HG03159 (cell line): ENCODE results near the gene PMS2.
"Not testable (repeated sequence)": the region's sequence is repeated elsewhere in the genome, so short reads cannot be mapped to it uniquely, and the experiment has no call there.

ENCODE experiments used
- ATAC-seq: cut with Tn5 transposase; IDR thresholded peaks from one replicate; pipeline ENCODE4 v1.9.1; 2021; ENCODE audit warnings: mild to moderate bottlenecking, moderate library complexity; ENCODE audit not compliant: unreplicated experiment

Gene PMS2

GRCh38 chr7:6008668-6009611 lies at the start of gene PMS2, which contains the start of gene AIMP2:
PMS2 (minus strand) TSS chr7:6009049; CDS start chr7:6009019, 30 bp downstream.
AIMP2 (plus strand) TSS chr7:6009272; CDS start chr7:6009364, 92 bp downstream.
- ATAC-seq: peak; percentile 92

- ATAC-seq: no peak
These were observed 48.7 kb upstream of the PMS2 start for GRCh38 chr7:6057316-6058129.

- no peak for ATAC-seq
These were observed 47.8 kb upstream of the PMS2 start for GRCh38 chr7:6056616-6057015.

- not testable (repeated sequence) for ATAC-seq
These were observed 42.3 kb upstream of the PMS2 start for GRCh38 chr7:6051185-6051584.

- ATAC-seq: no peak
These were observed 40.9 kb upstream of the PMS2 start for GRCh38 chr7:6049780-6050179.

GRCh38 chr7:6035686-6036085 lies 26.8 kb upstream of the PMS2 start:
- no peak for ATAC-seq

- ATAC-seq: no peak
These were observed 26.3 kb upstream of the PMS2 start for GRCh38 chr7:6035165-6035564.

GRCh38 chr7:6032641-6033040 lies 23.8 kb upstream of the PMS2 start:
- no peak for ATAC-seq

GRCh38 chr7:6032167-6032566 lies 23.3 kb upstream of the PMS2 start:
- ATAC-seq: no peak

- no peak for ATAC-seq
These were observed 22.7 kb upstream of the PMS2 start for GRCh38 chr7:6031567-6031966.

GRCh38 chr7:6030988-6031387 lies 22.1 kb upstream of the PMS2 start, which contains the start of gene ANKRD61:
ANKRD61 (plus strand) TSS chr7:6031376; CDS start chr7:6031376, 0 bp downstream.
- no peak for ATAC-seq

- no peak for ATAC-seq
These were observed 19.7 kb upstream of the PMS2 start for GRCh38 chr7:6028563-6028962.

- no peak for ATAC-seq
These were observed 19.0 kb upstream of the PMS2 start for GRCh38 chr7:6027806-6028365.

- ATAC-seq: no peak
These were observed 18.0 kb upstream of the PMS2 start for GRCh38 chr7:6026820-6027311.

GRCh38 chr7:6026011-6026819 lies 17.4 kb upstream of the PMS2 start:
- peak; percentile 86 for ATAC-seq

- no peak for ATAC-seq
These were observed 15.2 kb upstream of the PMS2 start for GRCh38 chr7:6023974-6024435.

- ATAC-seq: no peak
These were observed 13.9 kb upstream of the PMS2 start for GRCh38 chr7:6022707-6023106.

GRCh38 chr7:6020371-6021286 lies 11.8 kb upstream of the PMS2 start:
- no peak for ATAC-seq

- ATAC-seq: no peak
These were observed 7.8 kb upstream of the PMS2 start for GRCh38 chr7:6016653-6016966.
